Fibroblast of skin of abdomen (primary cell): ENCODE measurements around the gene FAM227B.
"Not testable (repeated sequence)": the region's sequence is repeated elsewhere in the genome, so short reads cannot be mapped to it uniquely, and the experiment has no call there.

Experiments
- DNase-seq: peaks from one replicate; pipeline ENCODE4 v3.0.0-alpha.2; 2013

FAM227B gene

GRCh38 chr15:49610157-49610918, 10.3 kb downstream of the FAM227B start:
- DNase-seq: no peak

- DNase-seq: no peak
Measured at GRCh38 chr15:49606594-49606993, 14.0 kb downstream of the FAM227B start.

GRCh38 chr15:49605588-49605987, 15.0 kb downstream of the FAM227B start:
- no peak for DNase-seq

- DNase-seq: no peak
Measured at GRCh38 chr15:49604625-49605409, 15.8 kb downstream of the FAM227B start.

GRCh38 chr15:49592829-49593316, 27.7 kb downstream of the FAM227B start:
- DNase-seq: not testable (repeated sequence)

GRCh38 chr15:49589030-49589429, 31.6 kb downstream of the FAM227B start:
- no peak for DNase-seq

GRCh38 chr15:49573421-49573820, 47.2 kb downstream of the FAM227B start:
- DNase-seq: no peak

GRCh38 chr15:49570672-49571071, 49.9 kb downstream of the FAM227B start:
- no peak for DNase-seq

- DNase-seq: no peak
Measured at GRCh38 chr15:49570174-49570573, 50.4 kb downstream of the FAM227B start.

- DNase-seq: no peak
Measured at GRCh38 chr15:49560045-49560444, 60.6 kb downstream of the FAM227B start.

GRCh38 chr15:49558929-49559328, 61.7 kb downstream of the FAM227B start:
- no peak for DNase-seq

GRCh38 chr15:49556437-49556836, 64.2 kb downstream of the FAM227B start:
- no peak for DNase-seq

- DNase-seq: not testable (repeated sequence)
Measured at GRCh38 chr15:49550342-49550741, 70.3 kb downstream of the FAM227B start.

- DNase-seq: no peak
Measured at GRCh38 chr15:49538520-49538919, 82.1 kb downstream of the FAM227B start.

GRCh38 chr15:49530092-49530491, 90.5 kb downstream of the FAM227B start:
- peak; percentile 17 for DNase-seq

GRCh38 chr15:49528289-49528688, 92.3 kb downstream of the FAM227B start:
- DNase-seq: no peak

- DNase-seq: no peak
Measured at GRCh38 chr15:49521802-49522201, 98.8 kb downstream of the FAM227B start.

GRCh38 chr15:49512739-49513138, 107.9 kb downstream of the FAM227B start:
- not testable (repeated sequence) for DNase-seq

- no peak for DNase-seq
Measured at GRCh38 chr15:49507261-49507660, 113.4 kb downstream of the FAM227B start.

- peak; percentile 39 for DNase-seq
Measured at GRCh38 chr15:49506341-49506740, 114.3 kb downstream of the FAM227B start.

GRCh38 chr15:49501586-49501985, 119.0 kb downstream of the FAM227B start:
- DNase-seq: no peak

GRCh38 chr15:49495993-49496753, 124.4 kb downstream of the FAM227B start:
- peak; percentile 50 for DNase-seq

GRCh38 chr15:49494842-49495241, 125.8 kb downstream of the FAM227B start:
- peak; percentile 64 for DNase-seq
